EL (cell line): ENCODE data around the gene FOXD3.

Experiments used
- DNase-seq: peaks from one replicate; pipeline ENCODE4 v3.0.0-alpha.2; 2016

The FOXD3 gene

GRCh38 chr1:63362578-63362977, 40.2 kb downstream of the FOXD3 start:
- DNase-seq = no peak

GRCh38 chr1:63363014-63363413, 40.6 kb downstream of the FOXD3 start:
- DNase-seq = no peak

DNA sequence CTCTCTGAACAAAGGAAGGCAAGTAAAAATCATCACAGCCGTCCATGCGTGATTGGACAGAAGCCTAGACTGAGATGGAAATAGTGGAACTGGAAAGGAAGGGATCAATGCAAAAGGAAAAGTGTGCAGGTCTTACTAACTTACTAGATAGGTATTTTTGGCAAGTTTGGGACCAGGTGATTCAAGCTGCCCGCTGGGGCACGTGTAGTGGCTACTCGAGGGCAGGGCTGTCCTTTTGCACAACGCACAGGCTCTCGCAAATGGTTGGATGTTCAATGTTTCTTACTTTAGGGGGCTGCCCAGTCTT, 44.5 kb downstream of the FOXD3 start:
- no peak for DNase-seq

DNA sequence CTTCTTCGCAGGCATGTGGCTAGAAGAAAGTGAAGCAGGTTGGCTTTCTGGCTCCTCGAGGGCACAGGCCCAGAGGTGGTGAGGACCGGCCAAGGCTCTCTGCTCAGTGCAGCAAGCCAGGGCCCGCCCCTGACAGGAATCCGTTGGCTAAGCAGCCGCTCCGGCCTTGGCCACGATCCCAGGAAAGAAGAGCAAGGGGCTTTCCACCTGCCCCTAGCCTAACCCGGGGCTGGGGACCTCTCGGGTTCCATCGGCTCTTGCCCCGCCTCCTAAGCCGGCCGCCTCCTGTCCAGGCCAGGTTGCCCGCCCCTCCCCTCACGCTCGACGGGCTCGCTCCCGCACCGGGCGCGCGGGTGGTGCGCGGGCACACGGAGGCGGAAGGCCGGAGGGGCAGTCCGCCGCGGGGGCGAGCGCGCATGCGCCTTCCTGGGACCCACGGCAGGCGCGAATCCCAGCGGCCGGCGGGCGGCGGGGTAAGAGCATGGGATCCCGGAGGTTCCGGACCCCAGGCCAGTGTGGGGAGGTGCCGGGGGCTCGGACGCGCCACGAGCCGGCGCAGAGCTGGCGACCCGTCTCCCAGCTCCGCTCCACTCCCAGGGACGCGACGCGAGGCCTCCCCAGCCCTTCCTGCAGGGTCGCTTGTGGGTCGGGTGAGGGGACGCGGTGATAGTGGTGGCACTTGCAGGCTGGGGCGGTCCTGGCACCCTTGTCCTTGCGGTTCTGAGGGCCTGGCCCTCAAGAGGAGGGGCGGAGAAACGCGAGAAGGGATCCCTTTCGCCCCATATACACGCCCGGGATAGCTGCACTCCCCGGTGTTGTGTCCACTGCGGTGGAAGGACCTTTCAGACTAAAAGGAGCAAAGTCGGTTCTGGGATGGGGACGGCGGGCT, 45.1 kb downstream of the FOXD3 start, which contains the start of gene ALG6:
Gene ALG6, plus strand, starts transcription at position 413 of the 889 bp plus-strand sequence. CDS start 3,351 bp downstream, outside the sequence.
- peak; percentile 95 for DNase-seq

- DNase-seq = no peak
Observed at GRCh38 chr1:63368131-63368530, 45.8 kb downstream of the FOXD3 start.
